ENCODE results near the gene BBS9. TPM values are rescaled to one million over a fixed set of nuclear protein-coding genes. Genes with fewer than 3 reads are reported as not detected.

The BBS9 gene
- total RNA-seq, 1 experiment from 2014 or later = 5.7 TPM

DNA sequence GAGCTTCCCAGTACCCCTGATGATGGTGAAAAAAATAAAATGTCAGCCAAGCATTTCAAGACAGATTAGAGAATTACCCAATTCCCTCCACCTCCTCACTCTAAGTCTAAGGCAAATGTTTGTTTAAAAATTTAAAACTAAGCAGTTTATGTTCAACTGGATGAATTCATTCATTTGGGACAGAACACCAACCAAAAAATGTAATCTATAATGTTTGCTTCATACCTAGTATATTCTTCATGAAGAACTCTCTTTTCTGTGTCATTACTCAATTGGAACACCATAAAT, 450.3 kb downstream of the BBS9 start:
- DNase-seq = no peak
- H3K27ac ChIP-seq (ENCODE audit: low read length) = no peak overlapping the region
- ATAC-seq = no peak
- no peak overlapping the region for H3K4me3 ChIP-seq (ENCODE audit: low read length)
- no peaks in the 10 kb centered on the region for H3K79me2 ChIP-seq (ENCODE audit: low read length)
- H3K9ac ChIP-seq (ENCODE audit: low read length) = no peak overlapping the region
- ChIA-PET POLR2A (ENCODE audit: unreplicated experiment) (interaction anchor here (0.7 kb wide), 1 partner anchor 11 kb away, joined by 3 read pairs; no protein-coding TSS in a partner anchor), CTCF (no interaction called here)
- intact Hi-C loops (cut with micrococcal nuclease) = no loop called here
- no peak overlapping the region for H2AFZ ChIP-seq (ENCODE audit: low read length)
- no peaks in the 10 kb centered on the region for H3K36me3 ChIP-seq (ENCODE audit: low read depth, low read length)
- BruUV-seq (replicated peaks) = no TSS peak
- H4K20me1 ChIP-seq (ENCODE audit: low read length) = no peaks in the 10 kb centered on the region
- no peaks in the 10 kb centered on the region for H3K9me3 ChIP-seq (ENCODE audit: low read length)
- TF ChIP-seq, protein P1, sequence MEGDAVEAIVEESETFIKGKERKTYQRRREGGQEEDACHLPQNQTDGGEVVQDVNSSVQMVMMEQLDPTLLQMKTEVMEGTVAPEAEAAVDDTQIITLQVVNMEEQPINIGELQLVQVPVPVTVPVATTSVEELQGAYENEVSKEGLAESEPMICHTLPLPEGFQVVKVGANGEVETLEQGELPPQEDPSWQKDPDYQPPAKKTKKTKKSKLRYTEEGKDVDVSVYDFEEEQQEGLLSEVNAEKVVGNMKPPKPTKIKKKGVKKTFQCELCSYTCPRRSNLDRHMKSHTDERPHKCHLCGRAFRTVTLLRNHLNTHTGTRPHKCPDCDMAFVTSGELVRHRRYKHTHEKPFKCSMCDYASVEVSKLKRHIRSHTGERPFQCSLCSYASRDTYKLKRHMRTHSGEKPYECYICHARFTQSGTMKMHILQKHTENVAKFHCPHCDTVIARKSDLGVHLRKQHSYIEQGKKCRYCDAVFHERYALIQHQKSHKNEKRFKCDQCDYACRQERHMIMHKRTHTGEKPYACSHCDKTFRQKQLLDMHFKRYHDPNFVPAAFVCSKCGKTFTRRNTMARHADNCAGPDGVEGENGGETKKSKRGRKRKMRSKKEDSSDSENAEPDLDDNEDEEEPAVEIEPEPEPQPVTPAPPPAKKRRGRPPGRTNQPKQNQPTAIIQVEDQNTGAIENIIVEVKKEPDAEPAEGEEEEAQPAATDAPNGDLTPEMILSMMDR (conservative IDR thresholded peaks at IDR 0.05; ENCODE audit: low read depth, low read length) = no peak
- TF ChIP-seq EZH2phosphoT487 (IDR thresholded peaks at IDR 0.05; ENCODE audit: borderline replicate concordance, low read length) (no peak), EZH2 (IDR thresholded peaks at IDR 0.05; ENCODE audit: low read length, unreplicated experiment) (no peak)
- H3K9me2 ChIP-seq (replicated peaks; ENCODE audit: low read length) = no peaks in the 10 kb centered on the region
- no peaks in the 10 kb centered on the region for H3K27me3 ChIP-seq (ENCODE audit: low read length)
- H3K4me2 ChIP-seq (ENCODE audit: low read length) = no peak overlapping the region
- peaks cover 11% of the 10 kb centered on the region for H3K4me1 ChIP-seq (ENCODE audit: insufficient read depth, low read length)
- no peaks in the 10 kb centered on the region for H3F3A ChIP-seq (ENCODE audit: low read length, unreplicated experiment)

DNA sequence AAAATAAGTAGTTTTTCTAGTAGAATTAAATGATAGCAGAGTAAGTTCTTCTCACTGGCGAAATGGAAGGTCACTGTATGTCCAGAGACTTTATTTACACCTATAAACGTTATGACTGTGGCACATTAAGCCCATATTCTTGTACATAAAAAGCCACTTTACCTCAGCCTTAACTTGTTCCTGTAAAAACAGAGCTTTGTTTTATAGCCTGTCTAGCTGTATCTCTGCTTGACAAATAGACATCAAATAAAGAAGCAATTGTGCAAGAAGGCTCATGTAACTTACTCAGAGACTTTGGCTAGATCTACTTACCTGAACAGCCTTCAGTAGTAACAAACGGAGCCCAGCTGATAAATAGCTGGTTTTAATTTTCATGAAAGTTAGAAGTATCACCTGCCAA, 451.9 kb downstream of the BBS9 start:
- ChIA-PET POLR2A (ENCODE audit: unreplicated experiment) (no interaction called here), CTCF (interaction anchor here (0.6 kb wide), 1 partner anchor 45 kb away, joined by 6 read pairs; no protein-coding TSS in a partner anchor)
- ATAC-seq = peak; percentile 70
- Histone ChIP-seq H3K27me3 (ENCODE audit: low read length) (no peaks in the 10 kb centered on the region), H3K9ac (ENCODE audit: low read length) (no peak overlapping the region), H2AFZ (ENCODE audit: low read length) (no peak overlapping the region), H3K36me3 (ENCODE audit: low read depth, low read length) (no peaks in the 10 kb centered on the region), H3K27ac (ENCODE audit: low read length) (no peak overlapping the region), H3K4me2 (ENCODE audit: low read length) (no peak overlapping the region), H4K20me1 (ENCODE audit: low read length) (no peaks in the 10 kb centered on the region), H3K9me3 (ENCODE audit: low read length) (no peaks in the 10 kb centered on the region), H3K4me3 (ENCODE audit: low read length) (no peak overlapping the region), H3K9me2 (replicated peaks; ENCODE audit: low read length) (no peaks in the 10 kb centered on the region), H3F3A (ENCODE audit: low read length, unreplicated experiment) (no peaks in the 10 kb centered on the region), H3K4me1 (ENCODE audit: insufficient read depth, low read length) (peaks cover 11% of the 10 kb centered on the region), H3K79me2 (ENCODE audit: low read length) (no peaks in the 10 kb centered on the region)
- TF ChIP-seq EZH2 (IDR thresholded peaks at IDR 0.05; ENCODE audit: low read length, unreplicated experiment) (no peak), EZH2phosphoT487 (IDR thresholded peaks at IDR 0.05; ENCODE audit: borderline replicate concordance, low read length) (no peak)
- TF ChIP-seq, protein P1 (conservative IDR thresholded peaks at IDR 0.05; ENCODE audit: low read depth, low read length) = no peak
- intact Hi-C loops (cut with micrococcal nuclease) = loop anchor here (10.0 kb wide), 1 partner anchor 246 kb away; no protein-coding TSS in a partner anchor
- no TSS peak for BruUV-seq (replicated peaks)
- DNase-seq = peak; percentile 15

DNA sequence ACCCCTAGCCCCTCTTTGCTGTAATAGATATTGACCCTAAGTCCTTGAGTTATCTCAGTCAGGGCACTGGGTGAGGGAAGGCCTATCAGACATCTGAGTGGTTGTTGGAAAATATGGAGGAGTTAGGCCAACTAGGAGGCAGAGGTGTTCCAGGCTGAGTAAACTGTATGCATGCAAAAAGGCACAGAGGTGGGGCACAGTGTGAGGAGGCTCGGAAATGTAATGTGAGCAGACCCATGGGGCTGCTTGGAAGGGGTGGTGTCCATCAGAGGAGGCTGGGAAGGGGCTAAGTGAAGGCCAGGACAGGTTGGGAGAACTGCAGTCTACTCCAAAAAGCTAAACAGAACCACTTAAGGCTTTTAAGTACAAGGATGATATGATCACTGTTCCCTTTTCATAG, 452.7 kb downstream of the BBS9 start:
- H3K4me2 ChIP-seq (ENCODE audit: low read length) = no peak overlapping the region
- no peaks in the 10 kb centered on the region for H3K27me3 ChIP-seq (ENCODE audit: low read length)
- H3K79me2 ChIP-seq (ENCODE audit: low read length) = no peaks in the 10 kb centered on the region
- H3F3A ChIP-seq (ENCODE audit: low read length, unreplicated experiment) = no peaks in the 10 kb centered on the region
- peaks cover 11% of the 10 kb centered on the region for H3K4me1 ChIP-seq (ENCODE audit: insufficient read depth, low read length)
- no peaks in the 10 kb centered on the region for H3K9me3 ChIP-seq (ENCODE audit: low read length)
- no peak overlapping the region for H3K4me3 ChIP-seq (ENCODE audit: low read length)
- no peaks in the 10 kb centered on the region for H4K20me1 ChIP-seq (ENCODE audit: low read length)
- no TSS peak for BruUV-seq (replicated peaks)
- no peak overlapping the region for H3K27ac ChIP-seq (ENCODE audit: low read length)
- ChIA-PET CTCF (no interaction called here), POLR2A (ENCODE audit: unreplicated experiment) (interaction anchor here (0.6 kb wide), 1 partner anchor 168 kb away, joined by 5 read pairs; no protein-coding TSS in a partner anchor)
- H3K9ac ChIP-seq (ENCODE audit: low read length) = no peak overlapping the region
- intact Hi-C loops (cut with micrococcal nuclease) = loop anchor here (10.0 kb wide), 1 partner anchor 247 kb away; no protein-coding TSS in a partner anchor
- TF ChIP-seq, protein P1 (conservative IDR thresholded peaks at IDR 0.05; ENCODE audit: low read depth, low read length) = no peak
- no peak for TF ChIP-seq EZH2phosphoT487 (IDR thresholded peaks at IDR 0.05; ENCODE audit: borderline replicate concordance, low read length)
- no peak for TF ChIP-seq EZH2 (IDR thresholded peaks at IDR 0.05; ENCODE audit: low read length, unreplicated experiment)
- DNase-seq = no peak
- H3K9me2 ChIP-seq (replicated peaks; ENCODE audit: low read length) = no peaks in the 10 kb centered on the region
- ATAC-seq = no peak
- no peak overlapping the region for H2AFZ ChIP-seq (ENCODE audit: low read length)
- no peaks in the 10 kb centered on the region for H3K36me3 ChIP-seq (ENCODE audit: low read depth, low read length)
